DND-41 (cell line): ENCODE measurements around the gene CPNE5.

Source experiments
- ATAC-seq: fragments of 200-7000 bp; cut with Tn5 transposase; 3 replicates; pipeline ENCODE4 v1.9.1; 2021; ENCODE audit warnings: low read depth; ENCODE audit not compliant: insufficient read depth
- DNase-seq: peaks from one replicate; pipeline ENCODE4 v3.0.0-alpha.2; 2020
- H2AFZ ChIP-seq: 2 replicates; pipeline ENCODE4 v1.6.0; 2012; ENCODE audit warnings: low read depth, low read length
- H3K27ac ChIP-seq: 2 replicates; pipeline ENCODE4 v1.5.1; 2012; ENCODE audit warnings: low read length, inconsistent platforms
- H3K27me3 ChIP-seq: fragments of 200-600 bp; sonication (generic); 2 replicates; pipeline ENCODE4 v1.6.0; 2012; ENCODE audit warnings: low read length, mild to moderate bottlenecking, inconsistent platforms; ENCODE audit not compliant: insufficient read depth, poor library complexity
- H3K36me3 ChIP-seq: 2 replicates; pipeline ENCODE4 v1.5.1; 2012; ENCODE audit warnings: low read length, inconsistent platforms; ENCODE audit not compliant: insufficient read depth
- H3K4me1 ChIP-seq: 2 replicates; pipeline ENCODE4 v1.5.1; 2012; ENCODE audit warnings: mild to moderate bottlenecking, low read length; ENCODE audit not compliant: insufficient read depth
- H3K4me2 ChIP-seq: 2 replicates; pipeline ENCODE4 v1.6.0; 2012; ENCODE audit warnings: mild to moderate bottlenecking, moderate library complexity, low read length, inconsistent platforms; ENCODE audit not compliant: insufficient read depth
- H3K4me3 ChIP-seq, 2 experiments: fragments of 200-600 bp in 1 of 2; shearing (Covaris generic) in 1 of 2; 2 replicates each; pipeline ENCODE4 v1.5.1; 2012 to 2016; ENCODE audit warnings: inconsistent platforms in 2 of 2, low read length in 2 of 2, mild to moderate bottlenecking in 2 of 2, low read depth in 1 of 2, moderate library complexity in 1 of 2
- H3K79me2 ChIP-seq: 2 replicates; pipeline ENCODE4 v1.6.0; 2012; ENCODE audit warnings: low read length, inconsistent platforms; ENCODE audit not compliant: insufficient read depth
- H3K9ac ChIP-seq: 2 replicates; pipeline ENCODE4 v1.6.0; 2012; ENCODE audit warnings: low read depth, mild to moderate bottlenecking, inconsistent platforms, low read length, moderate library complexity
- H3K9me3 ChIP-seq: 2 replicates; pipeline ENCODE4 v1.5.1; 2012; ENCODE audit warnings: low read length, moderate library complexity, mild to moderate bottlenecking, inconsistent platforms; ENCODE audit not compliant: insufficient read depth, severe bottlenecking
- H4K20me1 ChIP-seq: 2 replicates; pipeline ENCODE4 v1.6.0; 2012; ENCODE audit warnings: low read length; ENCODE audit not compliant: insufficient read depth
- EZH2 ChIP-seq: IDR thresholded peaks from 3 replicates; pipeline ENCODE4 v1.6.1; 2012; ENCODE audit warnings: borderline replicate concordance, low read depth, mild to moderate bottlenecking, moderate library complexity, low read length, inconsistent platforms; ENCODE audit not compliant: severe bottlenecking
- TF ChIP-seq, protein P1 (sequence below): IDR thresholded peaks from 2 replicates; pipeline ENCODE4 v1.5.1; 2012; ENCODE audit warnings: borderline replicate concordance, low read length, moderate library complexity, mild to moderate bottlenecking; ENCODE audit not compliant: poor library complexity, severe bottlenecking; ENCODE audit errors: extremely low read depth

Gene CPNE5

DNA sequence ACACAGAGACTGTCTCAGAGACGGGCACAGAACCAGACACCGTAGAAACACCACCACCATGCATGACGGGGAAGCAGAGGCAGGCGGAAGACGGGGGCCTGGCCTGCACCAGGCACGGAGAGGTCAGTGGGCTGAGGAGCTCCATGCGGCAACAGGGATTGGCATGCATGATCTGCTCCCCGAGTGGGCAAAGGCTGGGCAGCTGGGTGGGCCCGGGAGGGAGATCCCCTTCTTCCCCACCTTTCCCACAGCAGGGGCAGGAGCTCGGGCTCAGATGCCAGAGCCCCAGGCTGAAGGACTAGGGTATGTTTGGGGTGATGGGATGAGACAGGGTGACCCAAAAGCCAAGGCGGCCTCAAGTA is 98.4 kb downstream of the CPNE5 start:
- Histone ChIP-seq H2AFZ (no peak overlapping the region), H3K9me3 (no peaks in the 10 kb centered on the region), H3K9ac (no peak overlapping the region), H3K79me2 (no peaks in the 10 kb centered on the region), H3K27ac (no peak overlapping the region), H3K4me3 (no peak overlapping the region), H3K4me1 (no peaks in the 10 kb centered on the region), H3K27me3 (no peaks in the 10 kb centered on the region), H3K4me2 (no peak overlapping the region), H3K36me3 (no peaks in the 10 kb centered on the region), H4K20me1 (no peaks in the 10 kb centered on the region)
- ATAC-seq, result no peak
- no peak for TF ChIP-seq EZH2
- TF ChIP-seq, protein P1, sequence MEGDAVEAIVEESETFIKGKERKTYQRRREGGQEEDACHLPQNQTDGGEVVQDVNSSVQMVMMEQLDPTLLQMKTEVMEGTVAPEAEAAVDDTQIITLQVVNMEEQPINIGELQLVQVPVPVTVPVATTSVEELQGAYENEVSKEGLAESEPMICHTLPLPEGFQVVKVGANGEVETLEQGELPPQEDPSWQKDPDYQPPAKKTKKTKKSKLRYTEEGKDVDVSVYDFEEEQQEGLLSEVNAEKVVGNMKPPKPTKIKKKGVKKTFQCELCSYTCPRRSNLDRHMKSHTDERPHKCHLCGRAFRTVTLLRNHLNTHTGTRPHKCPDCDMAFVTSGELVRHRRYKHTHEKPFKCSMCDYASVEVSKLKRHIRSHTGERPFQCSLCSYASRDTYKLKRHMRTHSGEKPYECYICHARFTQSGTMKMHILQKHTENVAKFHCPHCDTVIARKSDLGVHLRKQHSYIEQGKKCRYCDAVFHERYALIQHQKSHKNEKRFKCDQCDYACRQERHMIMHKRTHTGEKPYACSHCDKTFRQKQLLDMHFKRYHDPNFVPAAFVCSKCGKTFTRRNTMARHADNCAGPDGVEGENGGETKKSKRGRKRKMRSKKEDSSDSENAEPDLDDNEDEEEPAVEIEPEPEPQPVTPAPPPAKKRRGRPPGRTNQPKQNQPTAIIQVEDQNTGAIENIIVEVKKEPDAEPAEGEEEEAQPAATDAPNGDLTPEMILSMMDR, result no peak
- no peak for DNase-seq

DNA sequence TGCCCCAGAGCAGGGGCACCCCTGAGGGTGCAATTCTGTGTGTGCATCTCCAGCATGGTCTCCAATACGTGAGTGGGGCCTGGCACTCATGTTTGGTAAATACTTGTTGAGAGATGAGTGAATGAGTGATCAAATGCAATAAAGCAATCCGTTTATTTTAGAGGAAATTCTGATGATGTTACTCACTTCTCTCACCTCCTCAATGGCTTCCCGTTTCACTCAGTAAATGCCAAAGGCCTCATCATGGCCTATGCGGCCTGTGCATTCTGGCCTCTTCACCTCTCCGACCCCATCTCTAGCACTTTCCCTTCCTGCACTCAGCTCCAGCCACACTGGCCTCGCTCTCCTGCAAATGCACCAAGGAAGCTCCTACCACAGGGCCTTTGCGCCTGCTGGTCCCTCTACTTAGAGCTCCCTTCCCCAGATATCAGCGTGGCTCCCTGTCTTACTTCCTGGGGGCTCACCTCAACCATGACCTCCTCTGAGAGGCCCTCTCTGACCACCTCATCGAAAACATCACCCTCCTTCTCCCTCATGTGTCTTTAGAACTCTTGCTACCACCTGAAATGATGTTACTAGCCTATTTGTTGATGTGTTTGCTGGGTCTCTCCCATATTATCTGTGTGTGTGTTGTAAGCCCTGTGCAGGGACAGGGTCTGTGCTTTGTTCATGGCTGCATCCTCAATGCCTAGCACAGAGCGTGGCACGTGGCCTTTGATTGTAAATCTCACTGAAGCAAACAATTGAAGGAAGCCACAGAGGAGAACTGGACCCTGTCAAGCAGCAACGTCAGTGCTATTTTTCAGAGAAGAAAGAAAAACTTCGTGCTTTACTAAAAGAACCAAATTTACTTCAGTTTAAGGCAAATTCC is 99.1 kb downstream of the CPNE5 start:
- Histone ChIP-seq H3K79me2 (no peaks in the 10 kb centered on the region), H3K27ac (no peak overlapping the region), H2AFZ (no peak overlapping the region), H3K4me2 (no peak overlapping the region), H3K9ac (no peak overlapping the region), H3K36me3 (no peaks in the 10 kb centered on the region), H4K20me1 (no peaks in the 10 kb centered on the region), H3K27me3 (no peaks in the 10 kb centered on the region), H3K9me3 (no peaks in the 10 kb centered on the region), H3K4me1 (no peaks in the 10 kb centered on the region), H3K4me3 (no peak overlapping the region)
- TF ChIP-seq, protein P1, result no peak
- no peak for ATAC-seq
- no peak for DNase-seq

DNA sequence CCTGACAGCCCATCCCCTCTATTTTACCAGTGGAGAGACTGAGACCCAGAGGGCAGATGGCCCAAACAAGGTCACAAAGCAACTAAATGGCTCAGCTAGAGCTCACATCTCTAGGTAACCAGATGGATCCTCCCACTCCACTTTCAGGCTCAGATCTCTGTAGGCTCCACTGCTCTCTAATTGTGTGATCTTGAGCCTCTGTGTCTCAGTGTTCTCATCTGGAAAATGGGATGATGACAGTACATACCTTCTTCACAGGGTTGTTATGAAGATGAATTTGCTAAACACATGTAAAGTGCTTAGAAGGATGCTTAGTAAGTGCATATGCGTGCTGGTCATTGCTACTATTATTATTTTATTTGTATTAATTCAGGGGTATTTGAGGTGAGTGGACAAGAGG is 101.1 kb downstream of the CPNE5 start:
- no peak overlapping the region for H3K27ac ChIP-seq
- DNase-seq, result no peak
- H3K79me2 ChIP-seq, result no peaks in the 10 kb centered on the region
- no peaks in the 10 kb centered on the region for H3K27me3 ChIP-seq
- H3K36me3 ChIP-seq, result no peaks in the 10 kb centered on the region
- no peak for TF ChIP-seq EZH2
- TF ChIP-seq, protein P1, result no peak
- H3K9me3 ChIP-seq, result no peaks in the 10 kb centered on the region
- no peak overlapping the region for H3K9ac ChIP-seq
- H4K20me1 ChIP-seq, result no peaks in the 10 kb centered on the region
- H3K4me1 ChIP-seq, result no peaks in the 10 kb centered on the region
- ATAC-seq, result no peak
- H3K4me2 ChIP-seq, result no peak overlapping the region
- H3K4me3 ChIP-seq, result no peak overlapping the region
- no peak overlapping the region for H2AFZ ChIP-seq
